Dedifferentiated amniotic fluid mesenchymal stem cell (primary cell): ENCODE results near the gene POU3F1.

Source experiments
- DNase-seq: peaks from one replicate; pipeline ENCODE4 v3.0.0-alpha.2; 2016; ENCODE audit errors: extremely low spot score

Gene POU3F1

DNA sequence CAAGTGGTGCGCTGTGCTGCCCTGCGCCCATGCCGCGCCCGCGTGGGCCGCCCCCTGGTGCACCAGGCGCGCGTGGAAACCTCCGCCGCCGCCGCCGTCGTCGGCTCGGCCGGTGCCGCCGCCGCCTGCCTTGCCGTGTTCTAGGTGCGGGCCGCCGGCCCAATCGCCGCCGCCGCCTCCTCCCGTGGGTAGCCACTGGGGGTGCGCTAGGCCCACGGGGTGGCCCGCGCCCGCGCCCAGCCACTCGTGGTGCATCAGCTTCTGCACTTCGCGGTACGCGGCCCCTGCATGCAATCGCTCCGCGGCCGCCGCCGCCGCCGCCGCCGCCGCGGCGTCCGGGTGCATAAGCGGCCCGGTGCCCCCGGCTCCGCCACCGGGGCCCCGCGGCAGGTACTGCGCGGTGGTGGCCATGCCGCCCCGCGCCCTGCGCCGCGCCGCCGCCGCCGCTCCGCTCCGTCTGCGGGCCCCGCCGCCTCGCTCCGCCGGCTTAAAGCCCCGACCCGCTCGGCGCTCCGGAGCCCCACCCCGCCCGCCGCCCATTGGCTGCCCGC lies at the start of gene POU3F1:
Gene POU3F1, minus strand, starts transcription at position 461 of the 551 bp plus-strand sequence. Its CDS starts 50 bp downstream, at position 411.
- DNase-seq: no peak

DNA sequence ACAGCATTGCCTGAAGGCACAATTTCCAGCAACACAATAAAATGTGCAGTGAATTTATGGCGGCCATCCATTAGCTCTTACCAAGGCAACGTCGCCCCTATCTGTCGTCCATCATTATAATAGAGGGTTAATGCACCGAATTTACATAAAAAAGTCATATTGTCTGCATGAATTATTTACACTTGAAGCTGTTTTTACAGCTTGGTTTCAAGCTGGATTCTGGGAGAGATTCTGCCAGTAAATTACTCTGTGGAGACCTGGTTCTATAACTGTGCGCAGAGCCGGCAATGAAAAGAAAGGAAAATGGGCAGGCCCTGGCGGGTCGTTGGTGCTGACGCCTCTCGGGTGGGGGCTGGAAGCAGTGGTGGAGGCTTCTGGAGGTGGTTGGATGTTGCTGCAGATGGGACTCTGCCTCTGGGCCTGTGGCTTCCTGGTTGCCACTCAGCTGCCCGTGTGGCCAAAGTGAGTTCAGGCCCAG lies 48.9 kb upstream of the POU3F1 start:
- no peak for DNase-seq

DNA sequence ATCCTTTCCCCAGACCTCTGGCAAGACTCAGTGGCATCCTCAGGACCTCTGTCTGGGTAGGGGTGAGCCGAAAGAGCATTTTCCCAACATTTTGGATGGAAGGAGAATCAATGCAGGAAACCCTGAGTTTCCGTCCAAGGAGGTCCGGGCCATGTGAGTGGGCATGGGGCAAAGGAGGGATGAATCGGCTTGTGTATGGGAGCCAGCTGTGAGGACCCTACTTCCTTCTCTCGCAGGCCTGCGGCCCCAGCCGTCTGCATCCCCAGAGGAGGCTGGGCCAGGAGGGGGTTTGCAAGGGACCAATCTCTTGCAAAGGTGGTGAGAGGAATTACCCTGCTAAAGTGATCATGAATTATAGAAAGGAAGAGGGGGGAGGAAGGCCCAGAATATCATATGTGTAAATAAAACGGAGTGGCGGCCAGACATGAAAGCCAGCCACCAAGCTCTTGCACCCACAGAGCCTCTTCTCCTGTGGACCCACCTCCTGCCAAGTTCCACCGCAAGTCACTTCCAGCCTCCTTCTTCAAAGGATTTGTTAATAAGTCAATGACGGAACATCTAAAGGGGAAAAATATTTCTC lies 48.2 kb upstream of the POU3F1 start:
- DNase-seq: no peak

DNA sequence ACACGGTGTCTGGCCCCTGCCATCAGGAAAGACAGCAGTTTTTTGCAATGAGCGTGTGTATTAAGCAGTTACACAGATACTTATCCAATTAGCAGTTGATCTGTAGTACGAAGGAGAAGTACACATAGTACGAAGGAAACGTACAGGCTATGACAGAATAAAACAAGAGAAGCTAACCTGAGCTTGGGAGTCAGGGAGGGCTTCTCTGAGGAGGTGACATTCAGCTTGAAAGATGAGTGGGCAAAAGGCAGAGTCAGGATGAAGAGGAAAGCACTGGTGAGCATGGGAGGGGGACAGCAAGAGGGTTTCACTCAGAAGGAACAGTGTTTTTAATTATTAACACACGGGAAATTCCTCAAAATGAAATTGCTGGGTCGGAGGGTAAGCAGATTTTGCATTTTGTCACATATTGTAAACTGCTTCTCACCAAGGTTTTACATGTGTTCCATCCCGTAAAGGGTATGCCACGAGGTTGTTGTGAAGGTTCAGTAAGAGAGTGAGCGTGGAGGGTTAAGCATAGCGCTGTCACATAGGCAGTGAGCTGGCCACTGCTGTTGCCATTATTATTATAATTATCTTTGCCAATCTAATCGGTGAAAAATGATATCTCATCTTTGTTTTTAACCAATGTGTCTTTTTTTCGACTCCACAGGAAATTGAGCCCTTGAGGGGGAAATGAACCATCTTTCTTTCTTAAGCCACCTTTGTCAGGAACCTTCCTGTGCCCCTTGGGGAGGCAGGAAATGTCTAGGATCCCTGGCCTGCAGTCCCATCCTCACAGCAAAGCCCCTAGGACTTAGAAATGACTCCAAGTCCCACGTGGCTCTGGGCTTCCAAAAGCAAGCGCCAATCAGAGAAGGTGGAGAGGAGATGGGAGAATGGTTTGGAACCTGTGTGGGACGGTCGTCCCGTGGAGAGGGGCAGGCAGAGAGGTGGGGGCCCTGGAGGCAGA lies 47.3 kb upstream of the POU3F1 start:
- no peak for DNase-seq

DNA sequence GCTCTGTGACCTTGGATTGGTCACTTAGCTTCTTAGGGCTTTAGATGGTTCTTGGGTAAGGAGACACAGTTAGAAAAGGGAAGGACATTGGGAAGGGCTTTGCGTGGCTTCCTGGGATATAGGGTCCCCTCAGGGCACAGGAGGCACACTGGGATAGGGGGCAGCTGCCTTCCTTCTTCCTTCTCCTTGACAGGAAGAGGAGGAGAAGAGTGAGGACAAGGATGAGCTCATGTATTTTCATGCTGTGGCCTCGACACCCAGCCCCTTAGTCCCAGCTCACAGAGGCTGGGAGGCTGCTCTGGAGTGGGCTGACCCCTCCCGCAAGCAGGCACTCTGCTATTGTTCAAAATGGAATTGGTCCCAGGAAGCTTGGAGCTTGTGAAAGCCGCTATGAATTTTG lies 45.7 kb upstream of the POU3F1 start:
- DNase-seq: no peak

DNA sequence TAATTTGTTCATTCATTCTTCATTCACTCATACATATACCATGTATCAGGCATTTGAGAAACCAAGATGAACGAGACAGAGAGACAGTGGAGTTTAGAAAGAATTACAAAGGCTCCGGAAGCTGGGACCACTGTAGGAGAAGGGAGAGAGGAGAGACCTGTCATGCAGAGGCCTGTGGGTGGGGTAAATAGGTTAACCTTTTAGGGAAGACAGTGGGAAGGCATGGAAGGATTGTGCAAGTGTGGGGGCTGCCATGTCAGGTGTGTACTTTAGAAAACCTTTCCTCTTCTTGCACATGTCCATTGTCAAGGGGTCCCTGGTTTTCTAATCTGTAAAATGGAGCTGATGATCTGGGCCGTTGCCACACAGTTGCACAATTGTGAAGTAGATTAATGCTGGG lies 44.2 kb upstream of the POU3F1 start:
- no peak for DNase-seq

DNA sequence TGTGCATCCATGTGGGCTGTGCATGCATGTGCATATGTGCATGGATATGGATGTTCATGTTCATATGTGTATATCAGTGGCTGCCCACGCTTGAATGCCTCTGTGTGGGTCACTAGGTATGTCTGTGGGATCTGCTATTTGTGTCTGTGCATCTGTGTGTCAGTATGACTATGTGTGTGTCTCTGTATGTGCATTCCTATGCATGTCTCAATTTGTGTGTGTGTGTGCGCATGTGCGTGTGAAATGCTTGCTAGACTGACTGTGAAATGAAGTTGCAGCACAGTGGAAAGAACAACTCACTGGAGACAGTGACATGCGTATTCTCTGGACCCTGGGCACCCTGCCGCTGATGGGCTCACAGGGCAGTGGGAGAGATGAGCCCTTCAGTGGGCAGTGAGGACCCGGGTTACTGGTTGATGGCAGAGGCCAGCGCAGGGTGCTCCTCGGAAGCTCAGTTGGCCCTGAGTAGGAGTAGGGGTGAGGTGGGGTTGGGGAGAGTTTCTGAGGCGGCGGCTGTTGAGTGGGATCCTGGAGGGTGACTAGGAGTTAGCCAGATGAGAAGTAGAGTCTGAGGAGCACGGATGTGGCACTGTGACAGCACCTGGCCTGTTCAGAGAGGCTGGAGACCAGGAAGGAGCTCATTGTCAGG lies 43.2 kb upstream of the POU3F1 start:
- DNase-seq: no peak

DNA sequence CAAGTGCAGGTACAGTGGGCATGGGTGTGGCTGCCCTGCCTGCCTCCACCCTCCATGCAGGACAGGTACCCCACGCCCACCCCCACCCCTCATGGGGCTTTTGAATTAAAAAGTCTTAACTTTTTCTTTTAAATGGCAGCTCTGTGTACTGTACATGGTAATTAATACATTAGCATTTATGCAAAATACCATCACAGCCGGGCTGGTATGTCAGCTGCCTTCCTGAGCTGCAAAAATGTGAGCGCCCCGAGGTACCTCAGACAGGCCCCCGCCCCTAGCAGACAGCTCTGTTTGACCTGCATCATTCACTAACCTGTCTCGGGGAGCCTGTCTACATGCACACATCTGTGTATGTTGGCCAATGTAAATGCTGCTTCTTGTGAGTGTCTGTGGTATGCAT lies 42.2 kb upstream of the POU3F1 start:
- DNase-seq: no peak

DNA sequence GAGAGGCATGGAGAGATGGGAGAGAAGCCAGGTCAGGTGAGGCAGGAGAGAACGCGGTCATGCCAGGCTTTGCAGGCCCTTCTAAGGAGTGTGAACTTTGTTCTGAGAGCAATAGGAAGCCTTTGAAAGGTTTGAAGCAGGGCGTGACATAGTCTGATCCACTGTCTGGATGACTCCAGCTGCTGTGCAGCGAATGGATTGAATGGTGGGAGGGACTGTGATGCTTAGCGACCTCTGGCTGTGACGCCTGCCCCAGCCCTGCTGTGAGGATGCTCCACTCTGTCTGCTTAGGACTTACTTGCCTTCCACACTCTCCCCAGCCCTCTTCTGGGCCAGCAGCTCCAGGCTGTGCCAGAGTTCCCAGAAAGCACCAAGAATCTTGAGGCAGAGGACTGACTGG lies 41.8 kb upstream of the POU3F1 start:
- no peak for DNase-seq

DNA sequence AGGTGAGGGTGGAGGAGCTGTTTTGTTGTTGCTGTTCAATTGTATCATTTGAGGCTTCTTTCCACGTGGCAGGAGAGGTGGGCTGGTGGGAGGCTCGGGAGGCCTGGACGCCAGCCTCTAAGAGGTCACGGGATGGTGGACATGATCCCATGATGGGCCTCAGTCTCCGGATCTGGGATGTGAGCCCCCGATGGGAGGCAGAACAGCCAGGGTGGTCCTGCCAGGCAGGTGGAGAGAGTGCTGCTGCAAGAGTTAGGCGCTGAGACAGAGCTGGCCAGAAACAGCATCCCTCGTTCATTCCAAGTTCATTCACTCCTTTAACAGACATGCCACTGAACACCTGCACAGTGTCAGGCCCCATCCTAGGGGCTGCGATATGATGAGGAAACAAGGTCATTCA lies 41.1 kb upstream of the POU3F1 start:
- no peak for DNase-seq

DNA sequence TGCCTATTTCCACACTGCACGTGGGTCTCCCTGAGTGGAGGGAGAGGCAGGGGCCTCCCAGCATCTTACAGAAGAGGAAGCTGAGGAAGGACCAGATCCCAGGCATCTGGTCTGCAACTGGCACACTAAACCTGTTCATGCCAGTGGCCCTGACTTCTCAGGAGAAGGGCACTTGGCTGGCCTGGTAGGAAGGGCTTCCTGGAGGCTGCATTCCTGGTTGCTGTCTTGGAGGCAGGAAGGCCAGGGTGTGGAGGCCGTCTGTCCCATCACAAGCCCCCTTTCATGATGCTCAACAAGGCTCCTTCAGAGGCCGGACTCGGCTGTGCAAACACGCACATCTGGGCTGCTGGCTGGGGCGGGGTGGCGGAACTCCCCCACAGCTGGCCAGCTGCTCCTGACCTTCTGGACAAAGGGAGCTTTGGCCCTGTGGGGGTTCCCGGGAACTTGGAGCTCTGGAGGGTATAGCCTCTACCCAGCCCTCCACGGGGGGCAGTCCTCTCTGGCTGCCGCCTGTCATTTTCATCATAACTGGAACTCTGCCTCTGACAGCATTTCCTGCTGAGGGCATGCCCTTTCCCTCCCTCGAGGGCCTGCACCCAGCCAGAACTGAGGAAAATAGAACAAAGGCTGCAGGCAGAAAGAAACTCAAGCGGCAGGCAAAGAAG lies 39.2 kb upstream of the POU3F1 start:
- no peak for DNase-seq

DNA sequence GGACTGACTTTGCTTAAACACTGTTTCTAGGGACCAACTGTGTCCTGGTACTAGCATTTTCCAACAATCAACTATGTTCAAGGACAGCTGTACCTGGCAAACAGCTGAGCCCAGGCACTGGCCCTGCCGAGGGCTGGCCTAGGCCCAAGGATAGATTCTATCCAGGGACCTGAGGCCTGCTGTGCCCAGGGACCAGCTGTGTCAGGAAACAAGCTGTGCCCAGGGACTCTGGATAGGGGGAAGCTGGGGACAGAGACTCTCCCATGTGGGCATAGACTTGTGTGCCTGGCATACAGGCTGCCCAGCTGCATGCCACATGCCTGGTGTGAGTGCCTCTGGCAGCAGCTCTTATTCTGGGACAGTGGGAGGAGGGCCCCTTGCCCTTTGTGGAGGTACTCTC lies 38.1 kb upstream of the POU3F1 start:
- no peak for DNase-seq

DNA sequence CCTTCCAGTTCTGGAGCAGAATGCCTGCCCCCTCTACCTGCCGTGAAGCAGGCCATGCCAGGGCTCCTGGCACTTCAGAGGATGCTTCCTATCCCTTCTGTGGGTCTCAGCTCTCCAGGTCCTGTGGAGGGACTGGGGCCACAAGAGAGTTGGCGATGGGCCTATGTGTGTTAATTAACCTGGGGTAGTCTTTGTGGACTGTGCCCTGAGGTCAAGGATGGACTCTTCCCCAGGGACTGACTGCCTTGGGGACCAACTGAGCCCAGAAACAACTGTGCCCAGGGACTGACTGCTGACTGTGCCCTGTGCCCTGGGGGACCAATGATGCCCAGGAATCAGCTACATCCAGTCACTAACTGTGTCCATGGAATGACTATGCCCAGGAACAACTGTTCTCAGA lies 37.5 kb upstream of the POU3F1 start:
- DNase-seq: no peak

DNA sequence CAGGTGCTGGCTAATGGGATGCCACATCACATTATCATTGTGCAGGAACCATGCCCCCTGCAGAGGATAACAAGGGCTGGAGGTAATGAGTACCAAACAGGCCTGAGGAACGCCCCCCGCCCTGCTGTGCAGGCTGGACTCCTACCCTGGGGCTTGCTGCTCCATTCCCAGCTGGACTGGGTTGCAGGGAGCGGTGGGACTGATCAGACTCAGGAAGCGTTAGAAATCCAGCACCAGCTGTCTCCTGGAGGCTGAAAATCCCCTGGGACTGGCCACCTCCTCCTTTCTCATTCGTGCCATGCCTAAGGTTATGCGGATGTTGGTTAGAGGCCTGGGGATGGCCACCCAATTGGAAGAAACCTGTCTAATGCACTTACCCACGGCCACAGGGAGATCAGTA lies 36.9 kb upstream of the POU3F1 start:
- DNase-seq: no peak

DNA sequence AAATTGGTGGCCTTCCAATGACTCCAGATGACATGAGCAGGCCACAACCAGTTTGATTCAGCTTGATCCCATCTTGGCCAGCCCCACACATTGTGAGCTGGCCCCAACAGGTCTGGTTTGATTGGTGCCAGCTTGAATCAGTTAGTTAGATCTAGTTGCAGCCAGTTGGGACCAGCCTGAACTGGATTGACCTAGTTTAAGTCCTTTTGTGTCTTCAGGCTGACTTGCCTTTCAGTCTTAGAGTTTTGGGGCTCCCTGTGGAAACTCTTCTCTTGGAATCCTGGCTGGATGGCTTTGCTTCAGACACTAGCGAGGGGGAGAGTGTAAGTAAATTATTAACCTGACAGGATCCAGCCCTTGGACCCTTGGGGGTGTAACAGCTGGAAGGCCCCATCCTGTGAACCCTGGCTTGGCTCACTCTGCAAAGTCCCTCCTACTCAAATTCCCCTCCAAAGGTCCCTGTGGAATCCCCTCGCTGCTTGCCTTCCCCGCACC lies 36.2 kb upstream of the POU3F1 start:
- no peak for DNase-seq

DNA sequence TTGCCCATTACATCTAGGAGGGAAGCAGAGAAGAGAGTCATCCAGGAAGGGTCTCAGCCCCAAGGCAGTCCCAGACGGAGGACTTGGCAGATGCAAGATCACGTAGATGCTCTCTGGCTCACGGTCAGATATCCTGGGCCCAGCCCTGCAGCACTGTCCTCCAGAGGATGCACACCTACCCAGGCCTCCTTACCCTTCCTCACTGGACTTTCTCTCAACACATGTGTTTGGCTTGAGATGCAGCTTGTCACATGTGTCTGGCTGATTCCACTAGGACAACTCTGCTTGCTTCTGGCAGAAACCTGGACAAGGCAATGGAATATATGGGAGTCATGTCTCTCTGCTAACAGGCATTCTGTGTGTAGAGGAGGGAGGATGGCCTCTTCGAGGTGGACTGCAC lies 32.4 kb upstream of the POU3F1 start:
- DNase-seq: no peak

DNA sequence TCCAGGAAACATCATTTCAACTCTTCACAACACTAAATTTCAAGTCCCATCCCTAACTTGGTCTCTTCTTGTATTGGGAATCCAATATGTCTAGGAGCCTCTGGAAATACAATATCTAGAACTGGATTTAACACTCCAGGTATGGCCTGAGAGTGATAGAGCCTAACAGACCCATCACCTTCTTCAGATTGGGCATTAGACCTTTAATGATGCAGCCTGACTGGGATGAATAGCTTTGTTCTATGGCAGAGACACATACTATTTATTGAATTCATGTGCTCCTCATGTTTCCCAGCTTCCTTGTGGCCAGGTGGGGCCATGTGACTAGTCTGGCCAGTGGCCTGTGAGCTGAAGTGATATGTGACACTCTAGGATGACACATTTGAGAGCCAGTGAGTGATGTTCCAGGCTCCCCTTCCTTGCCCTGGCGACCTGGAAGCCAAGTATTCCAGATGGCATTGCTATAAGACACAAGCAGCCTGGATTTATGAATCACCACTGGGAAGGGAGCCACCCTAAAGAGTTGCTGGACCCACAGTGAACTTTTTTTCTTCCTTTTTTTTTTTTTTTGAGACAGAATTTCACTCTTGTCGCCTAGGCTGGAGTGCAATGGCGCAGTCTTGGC lies 31.0 kb upstream of the POU3F1 start:
- DNase-seq: no peak

DNA sequence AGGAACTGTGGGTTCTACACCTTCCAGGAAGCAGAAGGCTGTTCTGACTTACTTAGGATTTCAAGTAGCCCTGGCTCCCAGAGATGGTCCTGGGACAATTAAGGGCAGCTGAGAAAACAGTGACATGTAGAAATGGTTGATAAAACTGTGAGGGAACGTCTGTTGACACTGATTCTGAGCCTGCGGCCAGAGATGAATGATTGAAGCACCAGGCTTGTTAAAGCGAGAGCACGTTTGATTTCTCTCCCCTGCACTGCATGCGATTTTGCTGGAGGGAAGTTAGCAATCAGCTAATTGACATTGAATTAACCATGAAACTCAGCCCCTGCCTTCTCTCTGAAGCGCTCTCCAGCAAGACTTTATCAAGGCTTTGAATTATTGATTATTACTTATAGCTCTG lies 29.9 kb upstream of the POU3F1 start:
- DNase-seq: no peak

DNA sequence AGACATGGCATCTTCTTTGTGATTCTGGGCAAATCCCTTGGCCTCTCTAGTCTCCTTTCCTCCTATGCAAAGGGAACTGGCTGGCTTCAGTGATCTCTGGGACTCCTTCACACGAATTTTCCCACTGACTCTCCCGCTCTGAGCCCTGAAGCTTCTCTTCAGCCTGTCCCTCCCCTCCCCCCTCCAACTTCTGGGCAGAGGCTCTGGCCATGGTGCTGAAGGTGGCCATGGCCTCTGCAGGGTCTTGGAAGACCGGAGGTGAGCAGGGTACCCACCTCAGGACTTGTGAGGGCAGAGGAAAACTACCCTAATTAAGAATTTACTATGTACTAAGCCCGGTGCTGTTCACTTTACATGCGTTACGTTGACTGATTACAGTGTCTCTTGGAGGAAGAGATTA lies 29.4 kb upstream of the POU3F1 start:
- DNase-seq: no peak

DNA sequence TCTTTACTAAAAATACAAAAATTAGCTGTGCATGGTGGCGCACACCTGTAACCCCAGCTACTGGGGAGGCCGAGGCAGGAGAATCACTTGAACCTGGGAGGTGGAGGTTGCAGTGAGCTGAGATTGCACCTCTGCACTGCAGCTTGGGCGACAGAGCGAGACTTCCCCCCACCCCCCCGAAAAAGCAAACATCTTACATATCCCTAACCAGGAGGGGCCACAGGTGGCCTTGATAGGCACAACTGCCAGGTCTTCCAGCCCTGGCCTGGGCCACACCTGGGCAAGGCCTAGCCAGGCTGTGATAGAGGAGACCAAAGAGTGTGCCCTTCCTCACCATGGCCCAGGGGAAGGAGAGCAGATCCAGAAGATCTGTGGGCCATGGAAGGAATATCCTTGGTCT lies 28.6 kb upstream of the POU3F1 start:
- DNase-seq: no peak

DNA sequence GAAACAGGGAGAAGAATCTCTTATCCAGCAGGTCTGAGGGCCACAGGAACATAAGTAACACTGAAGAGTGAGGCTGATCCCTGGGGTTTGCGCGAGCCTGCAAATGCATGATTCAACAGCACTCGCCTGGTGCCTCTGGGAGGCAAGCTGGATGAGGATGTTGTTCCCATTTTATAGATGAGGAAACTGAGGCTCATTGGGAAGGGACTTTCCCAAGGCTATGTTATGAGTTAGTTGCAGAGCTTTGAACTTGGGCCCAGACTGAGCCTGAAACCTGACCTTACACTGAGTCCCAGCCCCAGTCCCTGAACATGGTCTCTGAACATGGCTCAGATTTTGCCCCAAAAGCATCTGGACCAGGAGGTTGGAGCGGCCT lies 27.7 kb upstream of the POU3F1 start:
- no peak for DNase-seq
